Measurements from ENCODE around the gene MYO9A. TPM values are rescaled to one million over a fixed set of nuclear protein-coding genes. Genes with fewer than 3 reads are reported as not detected.

Gene MYO9A
- polyA plus RNA-seq, 1 experiment, result 15.2 TPM

- TF ChIP-seq CTCF (IDR thresholded peaks at IDR 0.05; ENCODE audit: low read depth, low read length), result peak; percentile 92
- Histone ChIP-seq H3K27me3 (ENCODE audit: control insufficient read depth, insufficient read depth, low read length) (peaks cover under 1% of the 10 kb centered on the region), H3K9me3 (ENCODE audit: control insufficient read depth, insufficient read depth, low read length) (no peaks in the 10 kb centered on the region), H3K4me3 (ENCODE audit: low read depth, low read length) (peak overlapping the region; percentile 60), H3K27ac (ENCODE audit: low read depth, low read length) (peak overlapping the region; percentile 21)
- POLR2A ChIA-PET, result interaction anchor here (0.6 to 1.0 kb wide), 2 partner anchors 119 to 372 kb away, joined by 4 to 5 read pairs; no protein-coding TSS in a partner anchor
- CTCF ChIA-PET, result interaction anchor here (0.6 to 2.9 kb wide), 33 partner anchors 9 to 691 kb away, joined by 3 to 39 read pairs (median 4); no protein-coding TSS in a partner anchor
- DNase-seq (ENCODE audit: low read depth, low spot score), result peak; percentile 48
Measured at GRCh38 chr15:72155635-72156616, 38.0 kb upstream of the MYO9A start.

- ChIA-PET POLR2A (no interaction called here), CTCF (interaction anchor here (0.9 to 1.5 kb wide), 3 partner anchors 272 to 377 kb away, joined by 3 to 5 read pairs (median 3); no protein-coding TSS in a partner anchor)
- Histone ChIP-seq H3K9me3 (ENCODE audit: control insufficient read depth, insufficient read depth, low read length) (no peaks in the 10 kb centered on the region), H3K27me3 (ENCODE audit: control insufficient read depth, insufficient read depth, low read length) (no peaks in the 10 kb centered on the region), H3K4me3 (ENCODE audit: low read depth, low read length) (peak overlapping the region; percentile 60), H3K27ac (ENCODE audit: low read depth, low read length) (no peak overlapping the region)
- no peak for TF ChIP-seq CTCF (IDR thresholded peaks at IDR 0.05; ENCODE audit: low read depth, low read length)
- no peak for DNase-seq (ENCODE audit: low read depth, low spot score)
Measured at GRCh38 chr15:72155003-72155621, 37.2 kb upstream of the MYO9A start.

GRCh38 chr15:72154316-72154715 is 36.4 kb upstream of the MYO9A start:
- no peak for DNase-seq (ENCODE audit: low read depth, low spot score)
- H3K4me3 ChIP-seq (ENCODE audit: low read depth, low read length), result no peak overlapping the region
- no peaks in the 10 kb centered on the region for H3K9me3 ChIP-seq (ENCODE audit: control insufficient read depth, insufficient read depth, low read length)
- no peak for TF ChIP-seq CTCF (IDR thresholded peaks at IDR 0.05; ENCODE audit: low read depth, low read length)
- CTCF ChIA-PET, result interaction anchor here (1.4 kb wide), 1 partner anchor 411 kb away, joined by 6 read pairs; no protein-coding TSS in a partner anchor
- no peaks in the 10 kb centered on the region for H3K27me3 ChIP-seq (ENCODE audit: control insufficient read depth, insufficient read depth, low read length)
- no peak overlapping the region for H3K27ac ChIP-seq (ENCODE audit: low read depth, low read length)
- POLR2A ChIA-PET, result no interaction called here

- Histone ChIP-seq H3K9me3 (ENCODE audit: control insufficient read depth, insufficient read depth, low read length) (no peaks in the 10 kb centered on the region), H3K4me3 (ENCODE audit: low read depth, low read length) (no peak overlapping the region), H3K27ac (ENCODE audit: low read depth, low read length) (no peak overlapping the region), H3K27me3 (ENCODE audit: control insufficient read depth, insufficient read depth, low read length) (no peaks in the 10 kb centered on the region)
- DNase-seq (ENCODE audit: low read depth, low spot score), result no peak
- POLR2A ChIA-PET, result interaction anchor here (0.7 kb wide), 1 partner anchor 9 kb away, joined by 10 read pairs; no protein-coding TSS in a partner anchor
- TF ChIP-seq CTCF (IDR thresholded peaks at IDR 0.05; ENCODE audit: low read depth, low read length), result no peak
- CTCF ChIA-PET, result interaction anchor here (0.7 to 2.0 kb wide), 3 partner anchors 166 to 410 kb away, joined by 4 to 7 read pairs (median 6); no protein-coding TSS in a partner anchor
Measured at GRCh38 chr15:72153269-72154000, 35.5 kb upstream of the MYO9A start.

Measured in AG04450 (cell line).